MM.1S (cell line): ENCODE results near the gene TCAF2.
"Not testable (repeated sequence)": the region's sequence is repeated elsewhere in the genome, so short reads cannot be mapped to it uniquely, and the experiment has no call there.

Experiments used
- CTCF ChIP-seq: fragments of 300-600 bp; sonication (generic); IDR thresholded peaks from 2 replicates; pipeline ENCODE4 v1.5.1; 2016; ENCODE audit warnings: antibody characterized with exemption, low read length, mixed read lengths
- EZH2 ChIP-seq: fragments of 300-600 bp; sonication (generic); optimal IDR thresholded peaks from 2 replicates; pipeline ENCODE3; 2017; ENCODE audit warnings: low read depth, mild to moderate bottlenecking, antibody characterized with exemption, low read length, mixed read lengths

- not testable (repeated sequence) for TF ChIP-seq CTCF, EZH2
Observed at GRCh38 chr7:143603549-143603948, 17.2 kb upstream of the TCAF2 start.
